IgD-negative memory B cell (primary cell): ENCODE results near the gene TYRP1. TPM values are rescaled to one million over a fixed set of nuclear protein-coding genes. Genes with fewer than 3 reads are reported as not detected.

Experiments
- H3K27ac Mint-ChIP-seq, 3 donors: one replicate each; pipeline ENCODE4 v1.8.0; 2020 to 2022; ENCODE audit warnings: mild to moderate bottlenecking in 3 of 3, mixed read lengths in 3 of 3, moderate library complexity in 1 of 3
- H3K27me3 Mint-ChIP-seq: one replicate; pipeline ENCODE4 v1.8.0; 2021; ENCODE audit warnings: mixed read lengths
- H3K36me3 Mint-ChIP-seq: one replicate; pipeline ENCODE4 v1.8.0; 2020; ENCODE audit warnings: mild to moderate bottlenecking, mixed read lengths
- H3K4me1 Mint-ChIP-seq, 3 donors: one replicate each; pipeline ENCODE4 v1.8.0; 2020 to 2022; ENCODE audit warnings: mixed read lengths in 3 of 3, mild to moderate bottlenecking in 1 of 3
- H3K4me3 Mint-ChIP-seq, 4 donors: one replicate each; pipeline ENCODE4 v1.8.0; 2020 to 2022; ENCODE audit warnings: mild to moderate bottlenecking in 4 of 4, mixed read lengths in 4 of 4, moderate library complexity in 3 of 4
- H3K9me3 Mint-ChIP-seq, 3 donors: one replicate each; pipeline ENCODE4 v1.8.0; 2020 to 2021; ENCODE audit warnings: mixed read lengths in 3 of 3, mild to moderate bottlenecking in 1 of 3
- polyA plus RNA-seq: library from polyadenylated mRNA; unstranded; fragments of 300-500 nt; fragmentation: Illumina TruSeq; gene quantifications from one replicate; pipeline ENCODE4 v1.2.3, GENCODE V29; 2021

Gene TYRP1
- polyA plus RNA-seq, 1 donor from 2014 or later: not detected

- no peaks in the 10 kb centered on the region for H3K36me3 Mint-ChIP-seq
Observed at GRCh38 chr9:12680341-12680740, 12.8 kb upstream of the TYRP1 start.

GRCh38 chr9:12680757-12681156 lies 12.4 kb upstream of the TYRP1 start:
- H3K27me3 Mint-ChIP-seq: no peaks in the 10 kb centered on the region
- no peaks in the 10 kb centered on the region for H3K4me1 Mint-ChIP-seq
- no peak overlapping the region for H3K27ac Mint-ChIP-seq
- peaks cover 3 to 14% (median 4%) of the 10 kb centered on the region in 3 donors for H3K9me3 Mint-ChIP-seq
- no peaks in the 10 kb centered on the region for H3K36me3 Mint-ChIP-seq
- H3K4me3 Mint-ChIP-seq: no peak overlapping the region

More at GRCh38 chr9:12680341-12680740, 12.8 kb upstream of the TYRP1 start:
- H3K27me3 Mint-ChIP-seq: no peaks in the 10 kb centered on the region
- H3K27ac Mint-ChIP-seq: no peak overlapping the region
- no peaks in the 10 kb centered on the region for H3K4me1 Mint-ChIP-seq
- no peak overlapping the region for H3K4me3 Mint-ChIP-seq
- peaks cover 3 to 14% (median 4%) of the 10 kb centered on the region in 3 donors for H3K9me3 Mint-ChIP-seq

GRCh38 chr9:12681620-12682019 lies 11.6 kb upstream of the TYRP1 start:
- H3K9me3 Mint-ChIP-seq: peaks cover 3 to 14% (median 4%) of the 10 kb centered on the region in 3 donors
- H3K27me3 Mint-ChIP-seq: no peaks in the 10 kb centered on the region
- H3K4me1 Mint-ChIP-seq: no peaks in the 10 kb centered on the region
- H3K36me3 Mint-ChIP-seq: no peaks in the 10 kb centered on the region
- H3K4me3 Mint-ChIP-seq: no peak overlapping the region
- no peak overlapping the region for H3K27ac Mint-ChIP-seq

- Mint-ChIP-seq H3K4me3 (no peak overlapping the region), H3K27ac (no peak overlapping the region), H3K36me3 (no peaks in the 10 kb centered on the region), H3K27me3 (no peaks in the 10 kb centered on the region), H3K4me1 (no peaks in the 10 kb centered on the region), H3K9me3 (peaks cover 0 to 10% (median 3%) of the 10 kb centered on the region in 3 donors)
Observed at GRCh38 chr9:12684974-12685373, 8.2 kb upstream of the TYRP1 start.

- H3K4me1 Mint-ChIP-seq: no peaks in the 10 kb centered on the region
- H3K4me3 Mint-ChIP-seq: no peak overlapping the region
- H3K9me3 Mint-ChIP-seq: peaks cover 0 to 6% (median 0%) of the 10 kb centered on the region in 3 donors
- H3K36me3 Mint-ChIP-seq: no peaks in the 10 kb centered on the region
- no peaks in the 10 kb centered on the region for H3K27me3 Mint-ChIP-seq
- H3K27ac Mint-ChIP-seq: no peak overlapping the region
Observed at GRCh38 chr9:12689233-12689632, 4.0 kb upstream of the TYRP1 start.

- Mint-ChIP-seq H3K4me1 (peaks cover 0 to 1% (median 0%) of the 10 kb centered on the region in 3 donors), H3K9me3 (peaks cover 0 to 6% (median 4%) of the 10 kb centered on the region in 3 donors), H3K36me3 (no peaks in the 10 kb centered on the region), H3K27ac (no peak overlapping the region), H3K4me3 (no peak overlapping the region), H3K27me3 (no peaks in the 10 kb centered on the region)
Observed at GRCh38 chr9:12694013-12694412, 828 bp downstream of the TYRP1 start.

GRCh38 chr9:12695474-12695873 lies 2.3 kb downstream of the TYRP1 start:
- no peak overlapping the region for H3K4me3 Mint-ChIP-seq
- H3K27ac Mint-ChIP-seq: no peak overlapping the region
- no peaks in the 10 kb centered on the region for H3K27me3 Mint-ChIP-seq
- no peaks in the 10 kb centered on the region for H3K36me3 Mint-ChIP-seq
- H3K9me3 Mint-ChIP-seq: peaks cover 0 to 6% (median 4%) of the 10 kb centered on the region in 3 donors
- peaks cover 0 to 1% (median 0%) of the 10 kb centered on the region in 3 donors for H3K4me1 Mint-ChIP-seq

- H3K27ac Mint-ChIP-seq: no peak overlapping the region
- no peaks in the 10 kb centered on the region for H3K27me3 Mint-ChIP-seq
- H3K9me3 Mint-ChIP-seq: peaks cover 0 to 10% (median 0%) of the 10 kb centered on the region in 3 donors
- no peaks in the 10 kb centered on the region for H3K36me3 Mint-ChIP-seq
- H3K4me3 Mint-ChIP-seq: no peak overlapping the region
- peaks cover 0 to 1% (median 0%) of the 10 kb centered on the region in 3 donors for H3K4me1 Mint-ChIP-seq
Observed at GRCh38 chr9:12696931-12697622, 3.9 kb downstream of the TYRP1 start.

- H3K9me3 Mint-ChIP-seq: peaks cover 0 to 10% (median 0%) of the 10 kb centered on the region in 3 donors
- H3K27me3 Mint-ChIP-seq: no peaks in the 10 kb centered on the region
- no peak overlapping the region for H3K27ac Mint-ChIP-seq
- H3K4me1 Mint-ChIP-seq: peaks cover 0 to 1% (median 0%) of the 10 kb centered on the region in 3 donors
- no peak overlapping the region for H3K4me3 Mint-ChIP-seq
- no peaks in the 10 kb centered on the region for H3K36me3 Mint-ChIP-seq
Observed at GRCh38 chr9:12697719-12698118, 4.5 kb downstream of the TYRP1 start.

- Mint-ChIP-seq H3K36me3 (no peaks in the 10 kb centered on the region), H3K4me3 (no peak overlapping the region), H3K4me1 (peaks cover 0 to 1% (median 0%) of the 10 kb centered on the region in 3 donors), H3K27me3 (no peaks in the 10 kb centered on the region), H3K9me3 (peaks cover 0 to 10% (median 0%) of the 10 kb centered on the region in 3 donors), H3K27ac (no peak overlapping the region)
Observed at GRCh38 chr9:12698266-12698665, 5.1 kb downstream of the TYRP1 start.

GRCh38 chr9:12698986-12699385 lies 5.8 kb downstream of the TYRP1 start:
- H3K4me3 Mint-ChIP-seq: no peak overlapping the region
- H3K27ac Mint-ChIP-seq: no peak overlapping the region
- H3K27me3 Mint-ChIP-seq: no peaks in the 10 kb centered on the region
- peaks cover 0 to 10% (median 0%) of the 10 kb centered on the region in 3 donors for H3K9me3 Mint-ChIP-seq
- H3K36me3 Mint-ChIP-seq: no peaks in the 10 kb centered on the region
- H3K4me1 Mint-ChIP-seq: peaks cover 0 to 1% (median 0%) of the 10 kb centered on the region in 3 donors

GRCh38 chr9:12699529-12699928 lies 6.3 kb downstream of the TYRP1 start:
- Mint-ChIP-seq H3K4me1 (peaks cover 0 to 1% (median 0%) of the 10 kb centered on the region in 3 donors), H3K4me3 (no peak overlapping the region), H3K9me3 (peaks cover 0 to 10% (median 0%) of the 10 kb centered on the region in 3 donors), H3K27ac (no peak overlapping the region), H3K27me3 (no peaks in the 10 kb centered on the region), H3K36me3 (no peaks in the 10 kb centered on the region)

GRCh38 chr9:12701126-12701525 lies 7.9 kb downstream of the TYRP1 start:
- Mint-ChIP-seq H3K4me3 (no peak overlapping the region), H3K27me3 (no peaks in the 10 kb centered on the region), H3K9me3 (peaks cover 0 to 7% (median 0%) of the 10 kb centered on the region in 3 donors), H3K27ac (no peak overlapping the region), H3K36me3 (no peaks in the 10 kb centered on the region), H3K4me1 (no peaks in the 10 kb centered on the region)

- no peaks in the 10 kb centered on the region for H3K4me1 Mint-ChIP-seq
- no peak overlapping the region for H3K4me3 Mint-ChIP-seq
- H3K36me3 Mint-ChIP-seq: no peaks in the 10 kb centered on the region
- H3K27me3 Mint-ChIP-seq: no peaks in the 10 kb centered on the region
- peaks cover 0 to 7% (median under 1%) of the 10 kb centered on the region in 3 donors for H3K9me3 Mint-ChIP-seq
- no peak overlapping the region for H3K27ac Mint-ChIP-seq
Observed at GRCh38 chr9:12702160-12702758, 9.1 kb downstream of the TYRP1 start.

- no peaks in the 10 kb centered on the region for H3K27me3 Mint-ChIP-seq
- H3K4me1 Mint-ChIP-seq: no peaks in the 10 kb centered on the region
- no peaks in the 10 kb centered on the region for H3K36me3 Mint-ChIP-seq
- H3K9me3 Mint-ChIP-seq: peaks cover 0 to 5% (median 2%) of the 10 kb centered on the region in 3 donors
- H3K27ac Mint-ChIP-seq: no peak overlapping the region
- no peak overlapping the region for H3K4me3 Mint-ChIP-seq
Observed at GRCh38 chr9:12703996-12704395, 10.8 kb downstream of the TYRP1 start.
